D721Med (cell line): ENCODE results near the gene DDX52.
A peak's percentile ranks its signal among the peaks of the same experiment; 100 is the strongest.
"Not testable (repeated sequence)": the region's sequence is repeated elsewhere in the genome, so short reads cannot be mapped to it uniquely, and the experiment has no call there.

Source experiments
- DNase-seq: peaks from one replicate; pipeline ENCODE4 v3.0.0; 2011; ENCODE audit warnings: low spot score; ENCODE audit not compliant: insufficient read length
- FAIRE-seq: peaks from 2 replicates; lab custom pipeline; 2011; peaks lifted over from hg19 to GRCh38; lab: Jason Lieb, UNC
- CTCF ChIP-seq: IDR thresholded peaks from 2 replicates; pipeline ENCODE4 v1.5.1; 2012; ENCODE audit warnings: mild to moderate bottlenecking, control low read depth; ENCODE audit not compliant: insufficient read depth; ENCODE audit errors: missing control alignments

DDX52 gene, protein sequence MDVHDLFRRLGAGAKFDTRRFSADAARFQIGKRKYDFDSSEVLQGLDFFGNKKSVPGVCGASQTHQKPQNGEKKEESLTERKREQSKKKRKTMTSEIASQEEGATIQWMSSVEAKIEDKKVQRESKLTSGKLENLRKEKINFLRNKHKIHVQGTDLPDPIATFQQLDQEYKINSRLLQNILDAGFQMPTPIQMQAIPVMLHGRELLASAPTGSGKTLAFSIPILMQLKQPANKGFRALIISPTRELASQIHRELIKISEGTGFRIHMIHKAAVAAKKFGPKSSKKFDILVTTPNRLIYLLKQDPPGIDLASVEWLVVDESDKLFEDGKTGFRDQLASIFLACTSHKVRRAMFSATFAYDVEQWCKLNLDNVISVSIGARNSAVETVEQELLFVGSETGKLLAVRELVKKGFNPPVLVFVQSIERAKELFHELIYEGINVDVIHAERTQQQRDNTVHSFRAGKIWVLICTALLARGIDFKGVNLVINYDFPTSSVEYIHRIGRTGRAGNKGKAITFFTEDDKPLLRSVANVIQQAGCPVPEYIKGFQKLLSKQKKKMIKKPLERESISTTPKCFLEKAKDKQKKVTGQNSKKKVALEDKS

DNA sequence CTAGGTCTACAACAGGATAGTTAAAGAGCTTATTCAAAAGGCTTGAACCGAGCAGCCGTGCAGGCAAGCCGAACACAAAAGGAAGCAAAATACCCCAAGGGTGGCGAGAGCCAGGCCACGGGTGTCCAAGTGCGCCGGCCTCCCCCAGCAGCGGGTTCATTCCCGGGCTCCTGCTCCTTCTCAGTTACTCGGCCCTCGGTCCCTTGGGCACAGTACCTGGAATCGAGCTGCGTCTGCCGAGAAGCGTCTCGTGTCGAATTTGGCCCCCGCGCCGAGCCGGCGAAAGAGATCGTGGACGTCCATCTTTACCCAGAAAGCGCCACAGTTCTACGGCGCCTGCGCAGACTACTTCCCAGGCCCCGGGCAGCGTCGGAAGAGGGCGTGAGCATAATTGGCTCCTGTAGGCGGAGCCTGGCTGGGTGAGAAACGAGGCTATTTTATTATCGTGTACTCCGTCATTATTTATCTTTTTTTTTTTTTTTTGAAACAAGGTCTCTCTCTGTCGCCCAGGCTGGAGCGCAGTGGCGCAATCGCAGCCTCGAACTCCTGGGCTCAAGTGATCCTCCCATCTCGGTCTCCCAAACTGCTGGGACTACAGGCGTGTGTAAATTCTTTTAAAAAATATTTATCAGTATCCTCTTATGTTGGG is at the start of gene DDX52:
DDX52 (minus strand) TSS at position 329 of the 649 bp plus-strand sequence; CDS start at position 303, 26 bp downstream.
- FAIRE-seq, result no peak
- peak; percentile 66 for DNase-seq
- peak; percentile 17 for TF ChIP-seq CTCF

- DNase-seq (no peak), FAIRE-seq (no peak)
- no peak for TF ChIP-seq CTCF
Measured at GRCh38 chr17:37691807-37692206, 48.6 kb upstream of the DDX52 start.

GRCh38 chr17:37689317-37689716 is 46.1 kb upstream of the DDX52 start:
- no peak for FAIRE-seq
- no peak for TF ChIP-seq CTCF
- no peak for DNase-seq

GRCh38 chr17:37683454-37683984 is 40.3 kb upstream of the DDX52 start:
- DNase-seq, result no peak
- TF ChIP-seq CTCF, result no peak
- FAIRE-seq, result no peak

DNA sequence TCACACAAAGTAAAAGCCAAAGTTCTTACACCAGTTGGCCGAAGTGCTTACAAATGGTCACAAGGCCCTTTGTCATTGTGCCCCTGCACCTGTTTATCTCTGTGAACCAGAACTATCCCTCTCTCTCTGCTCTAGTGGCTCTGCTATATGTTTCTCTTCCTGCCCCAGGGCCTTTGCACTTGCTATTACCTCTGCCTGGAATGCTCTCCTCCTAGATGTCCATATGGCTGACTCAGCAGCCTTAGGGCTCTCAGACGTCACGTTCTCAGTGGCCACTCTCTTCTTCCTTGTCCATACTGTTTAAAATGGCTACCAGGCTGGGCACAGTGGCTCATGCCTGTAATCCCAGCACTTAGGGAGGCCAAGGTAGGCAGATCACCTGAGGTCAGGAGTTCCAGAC is 38.8 kb upstream of the DDX52 start:
- no peak for FAIRE-seq
- no peak for DNase-seq
- no peak for TF ChIP-seq CTCF

GRCh38 chr17:37679995-37680394 is 36.7 kb upstream of the DDX52 start:
- not testable (repeated sequence) for FAIRE-seq, DNase-seq

GRCh38 chr17:37678036-37678435 is 34.8 kb upstream of the DDX52 start:
- FAIRE-seq (no peak), DNase-seq (no peak)
- TF ChIP-seq CTCF, result no peak
